ENCODE measurements around the gene NUDT22.

DNA sequence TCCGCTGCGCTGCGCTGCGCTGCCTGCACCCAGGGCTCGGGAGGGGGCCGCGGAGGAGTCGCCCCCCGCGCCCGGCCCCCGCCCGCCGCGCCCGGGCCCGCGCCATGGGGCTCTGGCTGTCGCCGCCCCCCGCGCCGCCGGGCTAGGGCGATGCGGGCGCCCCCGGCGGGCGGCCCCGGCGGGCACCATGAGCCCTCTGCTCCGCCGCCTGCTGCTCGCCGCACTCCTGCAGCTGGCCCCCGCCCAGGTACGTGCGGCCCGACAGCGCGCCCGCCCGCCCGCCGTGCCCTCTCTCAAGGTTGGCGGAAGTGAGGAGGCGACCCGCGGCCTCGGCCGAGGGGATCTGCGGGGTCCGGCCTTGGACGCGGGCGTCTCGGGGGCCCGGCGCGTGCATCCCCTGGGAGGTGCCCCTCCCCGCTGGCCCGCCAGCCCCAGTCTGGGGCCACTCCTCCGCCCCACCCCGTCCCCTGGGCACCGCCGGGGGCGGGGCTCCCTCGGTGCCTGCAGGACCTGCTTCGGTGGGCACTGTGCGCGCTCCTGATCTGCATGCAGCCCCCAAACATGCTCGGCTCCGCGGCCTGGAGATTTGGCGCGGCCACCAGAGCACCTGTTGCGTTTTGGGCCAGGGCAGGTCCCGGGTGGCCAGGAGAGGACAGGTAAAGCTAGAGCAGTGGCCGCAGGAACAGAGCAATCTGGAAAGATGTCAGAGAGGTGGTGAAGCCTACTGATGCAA lies 8.7 kb downstream of the NUDT22 start:
- TF ChIP-seq EZH2 (IDR thresholded peaks at IDR 0.05; ENCODE audit: borderline replicate concordance, low read length), result no peak
- TF ChIP-seq, protein P1, sequence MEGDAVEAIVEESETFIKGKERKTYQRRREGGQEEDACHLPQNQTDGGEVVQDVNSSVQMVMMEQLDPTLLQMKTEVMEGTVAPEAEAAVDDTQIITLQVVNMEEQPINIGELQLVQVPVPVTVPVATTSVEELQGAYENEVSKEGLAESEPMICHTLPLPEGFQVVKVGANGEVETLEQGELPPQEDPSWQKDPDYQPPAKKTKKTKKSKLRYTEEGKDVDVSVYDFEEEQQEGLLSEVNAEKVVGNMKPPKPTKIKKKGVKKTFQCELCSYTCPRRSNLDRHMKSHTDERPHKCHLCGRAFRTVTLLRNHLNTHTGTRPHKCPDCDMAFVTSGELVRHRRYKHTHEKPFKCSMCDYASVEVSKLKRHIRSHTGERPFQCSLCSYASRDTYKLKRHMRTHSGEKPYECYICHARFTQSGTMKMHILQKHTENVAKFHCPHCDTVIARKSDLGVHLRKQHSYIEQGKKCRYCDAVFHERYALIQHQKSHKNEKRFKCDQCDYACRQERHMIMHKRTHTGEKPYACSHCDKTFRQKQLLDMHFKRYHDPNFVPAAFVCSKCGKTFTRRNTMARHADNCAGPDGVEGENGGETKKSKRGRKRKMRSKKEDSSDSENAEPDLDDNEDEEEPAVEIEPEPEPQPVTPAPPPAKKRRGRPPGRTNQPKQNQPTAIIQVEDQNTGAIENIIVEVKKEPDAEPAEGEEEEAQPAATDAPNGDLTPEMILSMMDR (IDR thresholded peaks at IDR 0.05; ENCODE audit: low read length), result no peak

All from OCI-LY1 (cell line).